ENCODE data around the gene JARID2.
"Not testable (repeated sequence)": the region's sequence is repeated elsewhere in the genome, so short reads cannot be mapped to it uniquely, and the experiment has no call there.

JARID2 gene

DNA sequence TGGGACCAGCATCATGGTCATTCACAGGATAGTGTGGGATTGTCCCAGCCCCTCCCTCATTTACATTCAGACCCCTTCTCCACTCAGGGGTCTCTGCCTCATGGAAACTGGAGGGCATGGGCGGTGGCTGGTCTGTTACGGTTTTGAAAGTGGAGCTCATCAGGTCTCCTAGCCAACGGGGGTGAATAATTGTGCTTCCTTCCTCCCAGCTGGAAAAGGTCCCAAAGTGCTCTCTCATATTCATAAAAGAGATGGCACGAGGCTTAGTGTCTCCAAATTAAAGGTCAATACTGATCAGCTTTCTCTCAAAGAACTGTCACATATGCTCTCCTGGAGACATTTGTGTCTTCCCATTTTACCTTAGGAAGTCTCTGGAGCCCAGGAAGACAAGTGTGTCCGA lies 19.9 kb downstream of the JARID2 start:
- no peak for DNase-seq

DNA sequence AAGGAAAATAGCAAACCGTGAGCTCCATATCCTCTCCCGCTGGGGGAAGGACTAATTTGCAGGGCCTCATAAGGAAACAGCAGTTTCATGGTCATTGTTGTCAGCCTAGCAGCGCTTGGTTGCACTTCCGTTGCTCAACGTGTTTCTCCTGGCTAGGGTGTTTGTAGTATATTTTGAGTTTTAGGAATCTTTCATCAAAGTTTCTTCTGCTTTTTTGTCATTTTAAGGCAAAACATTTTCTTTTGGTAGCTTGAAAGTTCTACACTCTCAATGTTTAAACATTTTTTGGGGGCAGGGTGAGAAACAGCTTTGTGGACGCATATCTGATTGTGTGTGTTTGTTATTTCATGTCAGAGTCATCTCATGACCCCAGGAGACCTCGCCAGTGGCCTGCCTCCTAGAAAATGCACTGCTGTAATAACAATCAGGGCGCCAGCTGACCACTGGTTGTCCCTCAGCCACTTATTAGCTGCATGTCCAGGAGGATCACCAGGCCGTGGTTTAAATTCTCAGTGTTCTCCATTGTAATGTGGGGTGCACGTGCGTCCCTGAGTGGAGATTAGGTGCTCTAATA lies 20.6 kb downstream of the JARID2 start:
- DNase-seq, result no peak

DNA sequence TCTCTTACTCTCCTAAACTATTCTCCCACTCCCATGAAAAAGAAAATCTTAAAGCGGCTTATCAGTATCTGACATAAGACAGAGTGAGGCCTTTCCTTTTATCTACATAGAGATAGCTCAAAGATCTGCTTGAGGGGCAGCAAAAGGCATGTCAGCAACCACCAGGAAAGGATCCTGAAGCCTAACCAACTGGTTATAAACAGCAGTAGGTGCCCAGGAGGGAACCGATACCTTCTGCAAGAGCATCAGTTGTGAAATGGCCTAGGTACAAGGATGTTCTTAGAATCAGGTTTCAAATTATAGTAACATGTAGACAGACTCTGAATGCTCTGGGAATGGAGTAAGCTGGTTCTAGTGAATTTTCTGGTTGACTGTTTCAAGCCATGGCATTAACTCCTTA lies 21.4 kb downstream of the JARID2 start:
- DNase-seq, result no peak

DNA sequence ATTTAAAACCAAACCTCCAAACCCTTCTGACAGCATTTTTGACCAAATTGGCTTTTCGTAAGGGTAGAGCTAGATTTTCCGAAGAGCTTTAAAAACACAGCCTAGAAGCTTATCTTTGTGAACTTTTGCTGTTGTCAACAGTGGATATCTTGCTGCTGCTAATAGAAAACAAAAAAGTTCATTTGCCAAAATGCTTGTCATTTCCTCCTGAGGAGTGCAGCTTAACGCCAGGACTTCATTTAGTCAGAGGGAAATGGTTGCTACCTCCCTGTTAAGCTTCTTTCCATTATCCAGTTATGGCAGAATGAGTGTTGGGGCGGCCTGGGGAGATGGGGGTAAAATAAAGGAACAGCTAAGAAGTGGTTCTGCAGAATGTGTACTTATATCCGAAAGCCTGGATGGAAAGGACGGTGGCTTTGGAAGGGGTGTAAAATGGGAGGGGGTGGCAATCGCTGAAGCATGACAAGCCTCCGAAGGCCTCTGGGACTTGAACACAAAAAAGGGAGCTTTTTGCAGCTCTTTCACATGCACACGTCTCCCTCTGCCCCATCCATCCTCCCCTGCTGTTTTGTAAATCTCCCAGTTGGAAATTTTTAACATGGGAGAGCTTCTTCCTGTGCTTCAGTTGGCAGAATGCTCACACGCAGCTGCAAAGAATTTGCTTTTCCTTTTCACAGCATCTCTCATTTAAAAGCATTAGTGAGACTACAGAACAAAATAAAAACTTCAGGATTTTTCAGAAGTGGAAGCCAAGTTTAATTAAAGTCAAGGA lies 22.5 kb downstream of the JARID2 start:
- DNase-seq, result no peak

DNA sequence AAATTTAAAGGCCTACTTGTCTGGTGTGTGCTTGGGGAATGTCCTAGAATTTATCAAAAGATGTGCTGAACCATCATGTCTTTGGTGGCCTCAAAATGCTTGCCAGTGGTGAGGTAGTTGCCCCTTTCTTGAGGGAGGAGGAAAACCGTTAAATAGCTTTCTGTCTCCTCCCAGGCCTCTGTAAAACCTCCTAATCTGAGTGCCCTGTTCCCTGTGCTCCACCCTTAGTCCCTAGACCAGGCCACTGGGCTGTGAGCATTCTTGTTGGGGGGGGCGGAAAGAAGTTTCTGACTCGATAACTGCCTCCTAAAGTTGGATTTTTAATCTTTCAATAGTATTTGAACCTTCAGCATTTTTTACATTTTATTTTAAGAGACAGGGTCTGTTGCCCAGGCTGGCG lies 23.1 kb downstream of the JARID2 start:
- no peak for DNase-seq

DNA sequence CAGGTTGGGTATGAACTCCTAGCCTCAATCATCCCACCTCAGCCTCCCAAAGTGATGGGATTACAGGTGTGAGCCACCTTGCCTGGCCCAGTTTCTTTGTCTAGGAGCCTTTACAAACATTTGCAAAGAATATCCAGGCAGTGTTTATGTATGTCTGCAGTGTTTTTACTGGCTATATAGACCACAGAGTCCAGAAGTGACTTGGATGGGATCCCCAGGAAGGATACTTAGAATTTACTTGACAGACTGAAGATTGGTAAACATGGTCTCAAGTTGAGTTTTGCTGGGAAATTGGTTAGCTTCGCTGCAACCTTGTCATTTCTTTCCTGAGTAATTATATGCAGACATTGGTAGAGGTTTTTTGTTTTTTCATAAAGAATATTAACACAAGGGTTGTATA lies 23.8 kb downstream of the JARID2 start:
- no peak for DNase-seq

DNA sequence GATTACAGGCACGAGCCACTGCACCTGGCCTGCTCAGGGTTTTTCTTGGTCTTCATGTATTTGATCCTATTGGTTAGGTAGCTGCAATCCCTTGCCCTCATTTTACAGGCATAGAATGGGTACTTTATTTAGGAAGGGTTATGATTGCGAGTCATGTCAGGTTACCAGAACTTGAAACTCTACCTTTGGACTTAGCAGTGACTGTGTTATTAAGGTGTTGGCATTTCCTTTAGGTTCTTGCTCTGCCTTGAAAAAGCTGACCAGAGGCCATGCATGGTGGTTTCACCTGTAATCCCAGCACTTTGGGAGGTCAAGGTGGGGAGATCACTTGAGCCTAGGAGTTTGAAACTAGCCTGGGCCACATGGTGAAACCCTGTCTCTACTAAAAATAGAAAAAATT lies 24.5 kb downstream of the JARID2 start:
- DNase-seq, result no peak

DNA sequence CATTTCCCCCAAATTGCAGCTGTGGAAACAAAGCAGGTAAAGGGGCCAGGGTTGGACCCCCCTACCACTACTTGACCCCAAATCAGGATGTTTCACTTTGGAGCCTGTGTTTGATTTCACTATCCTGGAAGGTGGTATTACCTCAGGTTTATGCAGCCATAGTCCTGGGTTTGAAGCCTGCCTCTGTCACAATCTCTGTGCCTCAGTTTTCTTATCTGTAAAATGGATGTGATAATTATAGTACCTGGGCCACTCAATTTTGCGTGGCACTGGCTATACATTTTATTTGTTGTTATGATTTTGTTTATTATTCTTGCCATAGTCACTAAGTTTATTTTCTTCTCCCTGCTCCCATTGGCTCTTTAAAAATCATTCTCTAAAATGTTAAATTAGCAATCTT lies 26.7 kb downstream of the JARID2 start:
- DNase-seq, result no peak

DNA sequence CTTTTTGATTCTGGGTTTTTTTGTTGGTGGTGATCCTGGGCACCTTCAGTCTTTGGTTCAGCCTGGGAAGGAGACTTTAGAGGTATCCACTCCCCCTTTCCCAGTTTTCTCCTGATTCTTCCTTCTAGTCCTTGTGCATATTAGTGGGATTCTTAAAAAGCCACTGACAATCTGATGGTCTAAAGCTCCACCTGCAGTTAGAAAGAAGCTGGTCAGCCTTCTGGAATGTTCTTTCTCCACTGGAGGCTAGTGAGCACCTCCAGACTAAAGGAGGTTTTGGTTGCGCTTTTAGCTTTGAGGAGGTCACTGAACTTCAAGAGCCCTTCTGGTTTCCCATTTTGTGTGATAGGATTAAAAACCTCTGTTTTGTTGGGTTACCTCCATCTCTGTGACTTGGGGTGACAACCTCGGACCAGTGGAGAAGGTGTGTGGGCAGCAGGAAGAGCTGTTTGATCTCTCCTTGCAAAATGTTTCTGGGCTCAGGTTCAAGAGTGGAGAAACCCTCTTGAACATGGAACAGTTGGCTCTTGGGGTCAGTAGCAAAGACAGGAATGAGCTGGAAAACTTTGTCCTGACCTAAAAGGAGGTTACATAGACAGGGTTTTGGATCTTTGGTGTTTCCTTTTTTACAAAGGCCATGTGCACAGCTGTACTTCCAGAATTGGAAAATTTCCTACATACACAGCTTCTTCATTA lies 29.0 kb downstream of the JARID2 start:
- no peak for DNase-seq

DNA sequence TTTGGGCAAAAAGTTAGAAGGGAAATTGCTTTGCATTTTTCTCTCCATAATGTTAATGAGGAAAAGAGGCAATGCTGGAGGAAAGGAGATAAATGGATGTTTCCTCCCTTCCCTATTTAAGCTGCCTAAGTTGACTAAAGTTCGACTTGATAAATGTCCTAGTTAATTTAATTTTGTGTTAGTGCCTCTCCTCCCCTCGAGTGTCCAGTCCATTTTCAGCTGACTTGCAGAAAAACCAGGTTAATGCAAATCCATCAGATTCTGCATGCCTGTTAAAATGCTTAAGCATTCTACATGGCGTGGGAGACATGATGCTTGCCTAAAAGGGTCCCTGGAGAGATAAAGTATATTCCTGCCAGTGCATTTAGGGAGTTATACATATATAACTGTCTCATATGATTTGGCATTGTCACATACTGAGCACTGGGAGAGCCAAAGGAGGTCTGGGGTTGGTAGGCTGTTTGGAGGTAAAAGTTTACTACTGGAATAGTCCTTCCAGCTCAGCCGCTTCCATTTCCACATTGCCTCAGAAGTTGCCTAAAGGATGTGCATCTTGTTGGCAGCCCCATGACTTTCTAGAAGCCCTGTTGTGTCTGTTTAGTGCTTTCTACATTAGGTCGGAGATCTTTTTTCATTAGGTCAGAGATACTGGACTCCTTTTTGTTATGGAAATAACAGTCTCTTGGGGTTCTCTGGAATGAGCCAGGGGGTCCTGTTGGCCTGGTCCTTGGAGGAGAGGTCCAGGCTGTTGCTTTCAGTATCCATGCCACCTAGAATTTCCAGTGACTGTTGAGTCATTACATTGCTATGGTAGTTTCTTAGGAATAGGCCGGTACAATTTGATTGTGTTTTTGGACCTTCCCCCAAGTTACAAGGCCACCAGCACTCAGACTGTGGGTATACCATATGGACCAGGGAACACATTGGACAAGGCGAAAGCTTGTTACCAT lies 30.4 kb downstream of the JARID2 start:
- DNase-seq, result no peak

DNA sequence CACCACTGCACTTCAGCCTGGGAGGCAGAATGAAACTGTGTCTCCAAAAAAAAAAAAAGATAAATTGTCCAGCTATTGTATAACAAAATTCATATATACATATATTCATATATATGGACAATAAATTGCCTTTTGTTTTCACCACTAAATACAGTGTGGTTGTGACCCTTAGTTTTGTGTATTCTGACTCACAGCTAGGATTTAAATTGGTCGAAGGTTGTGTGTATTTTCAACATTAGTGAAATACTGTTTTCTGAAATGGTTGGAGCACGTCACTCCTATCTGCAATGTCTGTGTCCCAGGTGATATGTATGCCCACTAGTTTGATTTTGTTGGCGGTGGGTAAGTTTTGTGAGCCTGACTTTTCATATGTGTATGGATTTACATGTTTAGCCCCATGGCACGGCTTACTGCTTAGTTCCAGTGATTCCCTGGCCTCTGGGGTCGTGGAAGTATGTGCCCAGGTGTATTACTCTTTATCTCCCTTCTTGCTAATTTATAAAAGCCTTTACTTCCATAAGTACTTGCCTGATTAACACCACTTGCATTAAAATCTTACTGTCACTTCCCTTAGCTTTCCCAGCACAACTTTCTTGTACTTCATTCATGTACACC lies 33.3 kb downstream of the JARID2 start:
- no peak for DNase-seq

DNA sequence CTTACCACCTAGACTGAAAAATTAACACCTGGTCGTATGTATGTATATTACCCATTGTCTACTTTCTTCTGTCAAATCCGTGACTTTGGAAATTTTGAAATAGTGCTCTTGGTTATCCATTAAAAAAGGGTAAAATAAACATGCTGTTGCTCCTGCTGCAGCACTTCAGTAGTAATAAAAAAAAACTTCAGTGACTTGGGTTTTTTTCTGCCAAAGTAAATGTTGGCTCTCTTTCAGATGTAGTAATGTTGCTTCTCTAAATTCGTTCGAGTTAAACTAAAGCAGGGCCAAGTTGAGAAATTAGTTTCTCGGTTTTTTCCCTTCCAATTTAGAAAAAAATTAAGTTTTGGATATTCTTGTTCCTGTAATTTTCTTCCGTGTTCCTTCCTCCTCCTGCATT lies 34.2 kb downstream of the JARID2 start:
- no peak for DNase-seq

DNA sequence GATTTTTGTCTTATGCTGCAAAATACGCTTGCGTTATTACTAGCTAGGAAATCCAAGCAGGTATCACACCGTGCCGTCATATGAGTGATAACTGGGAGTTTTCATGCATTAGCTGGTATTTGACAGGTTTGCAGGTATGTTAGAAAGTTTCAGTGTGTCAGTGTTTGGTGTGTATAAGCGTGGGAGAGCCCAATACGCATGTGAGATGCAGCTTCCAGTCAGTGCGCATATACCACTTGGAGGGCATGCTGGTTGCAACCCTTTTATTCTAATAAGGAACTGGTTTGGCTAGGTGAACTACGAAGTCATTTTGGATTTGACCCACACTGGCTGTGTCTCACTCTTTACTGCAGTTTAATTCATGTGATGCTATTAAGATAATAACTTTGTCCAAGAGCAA lies 35.1 kb downstream of the JARID2 start:
- no peak for DNase-seq

DNA sequence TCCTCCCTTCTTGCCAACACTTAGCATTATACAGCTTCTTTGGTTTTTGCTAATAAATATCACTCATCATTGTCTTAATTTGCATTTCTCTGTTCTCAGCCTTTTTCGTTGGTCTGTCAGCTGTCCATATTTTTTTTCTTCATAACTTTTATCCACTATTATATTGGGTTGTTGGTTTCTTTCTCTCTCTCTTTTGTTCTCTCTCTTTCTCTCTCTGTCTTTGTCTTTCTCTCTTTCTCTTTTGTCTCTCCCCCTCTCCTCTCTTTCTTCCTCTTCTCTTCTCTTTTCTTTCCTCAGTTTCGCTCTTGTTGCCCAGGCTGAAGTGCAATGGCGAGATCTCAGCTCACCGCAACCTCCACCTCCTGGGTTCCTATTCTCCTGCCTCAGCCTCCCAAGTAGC lies 36.5 kb downstream of the JARID2 start:
- no peak for DNase-seq

DNA sequence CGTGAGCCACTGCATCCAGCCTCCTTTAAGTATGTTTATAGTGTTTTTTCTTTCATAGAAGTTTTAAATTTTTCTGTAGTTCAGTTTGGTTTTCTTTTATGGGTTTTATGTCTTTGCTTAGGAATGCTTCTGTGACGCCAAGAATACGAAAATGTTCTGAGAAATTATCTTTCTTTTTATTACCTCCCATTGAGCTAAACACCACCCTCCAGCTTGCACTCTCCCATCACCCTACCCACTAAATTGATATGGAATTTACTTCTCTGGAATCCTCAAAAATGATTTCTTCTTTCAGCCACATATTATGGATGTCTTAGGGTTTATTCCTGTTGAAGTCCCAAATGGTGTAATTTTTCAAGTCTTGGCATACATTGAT lies 38.1 kb downstream of the JARID2 start:
- DNase-seq, result no peak

DNA sequence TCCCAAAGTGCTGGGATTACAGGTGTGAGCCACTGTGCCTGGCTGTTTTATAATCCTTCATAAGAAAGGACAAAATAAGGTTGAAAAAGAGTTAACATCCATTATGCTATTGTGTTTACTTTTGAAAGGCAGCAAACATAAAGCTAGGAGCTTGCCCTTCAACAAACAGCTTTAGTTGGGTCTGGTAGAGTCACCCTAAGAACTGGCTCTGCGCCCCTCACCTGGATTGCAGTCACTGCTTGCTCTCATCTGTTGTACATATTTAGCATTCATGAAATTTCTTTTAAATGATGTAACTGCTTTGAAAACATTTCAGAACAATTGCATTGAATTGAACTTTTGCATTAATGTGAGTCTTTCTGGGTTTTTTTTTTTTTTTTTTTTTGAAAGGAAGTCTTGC lies 38.9 kb downstream of the JARID2 start:
- no peak for DNase-seq

DNA sequence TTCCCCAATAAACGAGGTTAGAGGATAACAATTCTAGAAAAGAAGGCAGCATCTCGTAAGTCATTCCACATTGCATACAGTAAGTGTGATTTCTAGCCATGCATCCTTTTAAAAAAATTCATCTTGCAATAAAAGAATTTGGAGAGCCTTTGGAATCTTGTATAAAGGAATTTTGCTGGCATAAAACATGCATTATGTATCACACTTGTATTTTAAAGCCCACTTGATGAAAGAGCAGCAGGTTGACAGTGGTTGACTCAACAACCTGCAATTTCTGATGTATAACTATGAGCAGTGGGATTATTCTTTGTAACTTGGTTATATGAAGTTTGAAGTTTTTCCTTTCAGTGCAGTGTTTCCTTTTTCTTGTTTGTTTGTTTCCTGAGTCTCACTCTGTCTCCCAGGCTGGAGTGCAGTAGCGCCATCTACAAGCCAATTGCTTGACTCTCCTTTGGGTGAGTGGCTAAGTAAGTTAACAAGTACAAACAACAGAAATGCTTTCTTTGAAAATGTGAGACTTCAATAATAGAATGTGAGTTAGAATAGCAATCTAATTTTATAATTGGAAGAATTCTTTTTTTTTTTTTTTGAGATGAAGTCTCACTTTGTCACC lies 39.9 kb downstream of the JARID2 start:
- no peak for DNase-seq

DNA sequence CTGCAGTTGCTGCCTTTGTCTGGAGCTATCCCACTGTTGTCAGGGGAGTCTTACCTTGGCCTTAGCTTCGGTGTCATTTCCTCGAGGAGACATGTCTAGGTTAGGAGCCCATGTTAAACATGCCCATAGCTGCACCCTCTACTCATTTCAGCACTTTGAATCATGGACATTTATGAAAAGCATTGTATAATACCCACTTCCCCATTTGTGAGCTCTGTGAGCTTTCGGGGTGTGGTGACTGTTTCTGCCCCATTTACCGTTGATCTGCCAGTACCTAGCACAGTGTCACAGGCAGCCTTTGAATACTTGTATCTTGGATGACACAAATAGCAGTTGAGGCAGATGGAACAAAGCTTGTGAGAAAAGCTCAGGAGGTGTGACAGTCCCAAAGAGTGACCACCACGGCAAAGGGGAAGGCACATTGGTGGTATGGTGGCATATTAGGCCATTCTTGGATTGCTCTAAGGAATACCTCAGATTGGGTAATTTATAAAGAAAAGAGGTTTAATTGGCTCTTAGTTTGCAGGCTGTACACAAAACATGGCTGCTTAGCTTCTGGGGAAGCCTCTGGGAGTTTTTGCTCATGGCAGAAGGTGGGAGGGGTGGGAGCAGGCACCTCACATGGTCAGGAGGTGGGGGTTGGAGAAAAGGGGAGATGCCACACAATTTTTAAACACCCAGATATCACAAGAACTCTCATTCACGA lies 42.0 kb downstream of the JARID2 start:
- no peak for DNase-seq

DNA sequence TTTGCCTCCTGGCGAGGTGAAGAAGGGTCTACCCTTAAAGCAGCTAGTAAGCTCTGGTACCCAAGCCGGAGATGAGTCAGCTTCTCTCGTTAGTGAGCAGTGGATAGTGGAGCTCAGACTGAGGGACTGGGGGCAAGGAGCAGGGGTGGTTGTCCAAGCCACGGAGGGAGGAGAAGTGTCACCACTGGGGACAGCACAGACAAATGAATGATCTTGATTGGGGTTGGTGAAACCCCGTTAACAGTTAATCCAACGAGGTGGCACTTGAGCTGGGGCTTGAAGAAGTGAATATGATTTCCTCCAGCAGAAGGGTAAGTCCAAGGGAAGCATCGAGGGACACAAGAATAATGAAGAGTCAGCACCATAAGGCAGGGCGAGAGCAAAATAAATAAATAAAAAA lies 43.0 kb downstream of the JARID2 start:
- no peak for DNase-seq

DNA sequence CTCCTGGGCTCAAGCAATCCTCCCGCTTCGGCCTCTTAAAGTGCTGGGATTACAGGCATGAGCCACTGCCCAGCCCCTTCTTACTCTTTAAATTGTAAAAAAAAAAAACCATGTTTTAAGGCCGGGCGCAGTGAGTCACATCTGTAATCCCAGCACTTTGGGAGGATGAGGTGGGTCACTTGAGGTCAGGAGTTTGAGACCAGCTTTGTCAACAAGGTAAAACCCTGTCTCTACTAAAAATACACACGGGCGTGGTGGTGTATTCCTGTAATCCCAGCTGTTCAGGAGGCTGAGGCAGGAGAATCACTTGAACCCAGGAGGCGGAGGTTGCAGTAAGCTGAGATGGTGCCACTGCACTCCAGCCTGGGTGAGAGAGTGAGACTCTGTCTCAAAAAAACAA lies 43.6 kb downstream of the JARID2 start:
- DNase-seq, result not testable (repeated sequence)

DNA sequence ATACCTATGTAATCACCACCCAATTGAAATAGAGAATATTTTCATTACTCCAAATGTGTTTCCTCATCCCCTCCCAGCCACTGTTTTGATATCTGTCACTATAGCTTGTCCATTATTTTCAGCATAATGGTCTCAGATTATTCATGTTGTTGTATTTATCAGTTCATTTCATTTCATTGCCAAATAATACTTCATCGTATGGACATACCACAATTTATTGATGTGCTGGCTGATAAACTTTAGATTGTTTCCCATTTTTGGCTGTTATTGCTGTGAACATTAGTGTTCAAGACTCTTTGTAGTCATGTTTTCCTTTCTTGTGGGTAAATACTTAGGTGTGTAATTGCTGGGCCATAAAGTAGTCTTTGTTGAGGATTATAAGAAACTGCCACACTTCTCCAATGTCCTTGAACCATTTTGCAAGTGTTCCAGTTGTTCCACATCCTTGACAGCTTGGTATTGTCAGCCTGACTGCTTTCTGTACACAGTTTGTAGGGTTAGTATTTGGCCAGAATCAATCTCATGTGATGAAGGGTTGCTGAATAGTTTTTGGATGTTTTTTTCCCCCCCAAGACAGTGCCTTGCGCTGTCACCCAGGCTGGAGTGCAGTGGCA lies 44.3 kb downstream of the JARID2 start:
- DNase-seq, result no peak

All from activated CD4-positive, alpha-beta T cell treated with anti-CD3 and anti-CD28 coated beads for 1 hour (primary cell).